T follicular helper cell (primary cell): ENCODE results near the gene PRPF18.

Experiments
- DNase-seq: peaks from one replicate; pipeline ENCODE4 v3.0.0-alpha.2; 2020; ENCODE audit warnings: low read depth

Gene PRPF18

GRCh38 chr10:13642293-13642692 lies 55.5 kb downstream of the PRPF18 start:
- DNase-seq = no peak

DNA sequence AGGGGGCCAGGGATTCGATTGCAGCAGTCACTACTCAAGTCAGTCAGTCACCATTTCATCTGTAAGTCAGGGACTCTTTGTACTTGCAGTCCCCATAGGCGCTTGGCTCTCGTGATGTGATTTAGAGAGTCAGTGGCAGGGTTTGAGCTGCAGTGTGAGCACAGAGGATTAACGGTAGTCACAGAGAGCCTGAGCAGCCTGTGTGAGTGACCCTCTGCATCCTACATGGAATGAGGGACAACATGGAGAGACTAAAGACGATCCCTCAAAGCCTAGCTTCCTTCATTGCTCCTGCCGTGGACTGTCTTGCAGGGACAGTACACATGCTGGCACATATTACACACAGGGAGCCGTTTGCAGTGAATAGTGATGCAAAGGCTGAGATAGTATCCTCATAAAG lies 56.3 kb downstream of the PRPF18 start:
- no peak for DNase-seq

DNA sequence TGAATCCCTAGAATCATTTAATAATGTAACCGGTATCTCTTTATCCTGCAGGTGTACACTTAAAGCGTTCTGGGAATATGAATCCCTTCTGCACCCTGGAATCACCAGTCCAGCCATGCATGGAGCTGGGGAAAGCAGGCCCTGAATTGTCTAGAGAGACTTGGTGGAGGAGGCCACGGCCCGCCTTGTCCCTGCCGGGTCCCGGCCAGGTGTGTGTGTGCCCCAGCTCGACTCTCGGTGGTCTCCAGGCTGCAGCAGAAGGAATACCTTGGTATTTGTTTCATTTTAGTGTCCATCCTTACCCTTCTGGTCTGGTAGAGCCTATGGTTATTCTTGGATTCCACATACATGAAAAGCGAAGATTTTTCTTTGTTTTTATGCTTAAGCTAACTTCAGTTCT lies 58.1 kb downstream of the PRPF18 start:
- no peak for DNase-seq

GRCh38 chr10:13648425-13648824 lies 61.7 kb downstream of the PRPF18 start:
- no peak for DNase-seq

GRCh38 chr10:13649844-13650520 lies 63.2 kb downstream of the PRPF18 start:
- DNase-seq = no peak

DNA sequence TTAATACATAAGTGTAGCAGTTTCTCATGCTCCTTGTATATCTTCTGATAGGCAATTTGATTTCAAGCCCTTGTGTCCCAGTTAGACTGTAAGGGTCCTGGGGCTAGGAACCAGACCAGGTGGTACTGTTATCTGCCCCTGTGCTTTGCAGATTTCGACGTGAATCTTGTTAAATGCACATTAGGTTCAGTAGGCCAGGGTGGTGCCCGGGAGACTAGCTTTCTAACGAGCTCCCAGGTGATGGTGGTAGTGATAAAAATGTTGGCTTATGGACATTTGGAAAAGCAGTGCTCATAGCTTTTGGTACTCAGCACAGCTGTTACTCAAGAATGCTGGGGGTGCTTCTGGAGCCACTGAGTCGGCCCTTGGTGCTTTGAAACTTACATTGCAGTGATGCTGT lies 64.2 kb downstream of the PRPF18 start:
- DNase-seq = no peak

- DNase-seq = no peak
Observed at GRCh38 chr10:13651969-13652720, 65.4 kb downstream of the PRPF18 start.

GRCh38 chr10:13652860-13653259 lies 66.1 kb downstream of the PRPF18 start:
- DNase-seq = no peak

- DNase-seq = no peak
Observed at GRCh38 chr10:13654118-13654830, 67.5 kb downstream of the PRPF18 start.

GRCh38 chr10:13654846-13655245 lies 68.1 kb downstream of the PRPF18 start:
- no peak for DNase-seq

DNA sequence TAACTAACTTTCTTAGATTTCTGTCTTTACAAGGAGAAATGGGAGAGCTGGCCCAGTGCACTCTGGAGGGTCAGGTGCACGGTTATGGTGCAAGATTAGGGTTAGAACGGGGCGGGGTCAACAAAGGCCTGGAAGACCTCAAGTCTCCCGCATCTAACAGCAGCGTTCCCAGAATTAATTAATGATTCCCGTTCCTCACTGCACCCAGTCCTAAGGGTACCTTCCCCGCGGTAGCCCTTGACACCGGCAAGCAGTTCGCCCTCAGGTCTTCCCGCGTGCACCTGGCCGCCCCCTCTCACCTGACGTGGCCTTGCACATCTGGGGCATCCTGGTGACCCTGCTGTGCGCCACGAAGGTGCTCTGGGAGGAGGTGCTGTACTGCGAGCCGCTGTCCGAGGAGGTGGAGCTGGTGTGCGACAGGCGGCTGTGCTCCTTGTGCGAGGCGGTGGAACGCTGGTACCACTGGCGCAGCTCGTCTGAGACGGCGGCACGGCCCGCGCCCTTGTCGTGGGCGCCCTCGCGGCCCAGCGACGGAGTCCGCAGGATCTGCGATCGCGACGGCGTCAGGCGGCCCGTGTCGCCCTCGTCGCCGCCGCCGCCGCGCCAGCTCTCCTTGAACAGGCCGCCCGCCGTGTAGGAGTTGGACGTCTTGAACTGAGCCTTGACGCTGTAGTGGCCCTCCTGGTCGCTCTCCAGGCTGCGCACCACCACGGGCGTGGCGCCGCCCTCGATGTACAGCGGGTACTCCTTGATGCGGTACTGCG lies 69.8 kb downstream of the PRPF18 start:
- no peak for DNase-seq

DNA sequence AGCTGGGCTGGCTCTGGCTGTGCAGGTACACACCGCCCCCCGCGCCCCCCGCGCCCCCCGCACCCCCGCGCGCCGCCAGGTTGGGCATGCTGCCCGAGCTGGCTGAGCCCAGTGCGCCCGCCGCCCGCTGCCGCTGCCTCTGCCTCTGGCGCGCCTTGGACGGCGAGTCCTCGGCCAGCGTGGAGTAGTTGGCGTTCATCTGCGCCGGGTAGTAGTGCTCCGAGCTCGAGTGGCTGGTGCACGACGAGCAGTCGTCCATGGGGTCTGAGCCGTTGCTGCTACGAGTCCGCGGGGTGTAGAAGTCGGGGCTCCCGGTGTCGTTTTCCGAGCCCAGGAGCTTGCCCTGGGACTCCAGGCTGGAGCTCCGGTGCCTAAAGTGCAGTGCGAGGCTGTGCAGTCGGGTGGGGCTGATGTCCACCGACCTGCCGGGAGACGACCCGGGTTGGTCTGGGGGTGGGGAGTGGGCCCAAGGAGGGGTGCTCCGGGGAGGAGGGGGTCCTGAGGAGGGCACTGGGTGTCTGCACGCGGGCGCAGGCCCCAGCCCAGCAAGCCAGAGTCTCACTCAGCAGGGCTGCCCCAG lies 70.4 kb downstream of the PRPF18 start:
- no peak for DNase-seq

- no peak for DNase-seq
Observed at GRCh38 chr10:13658264-13658663, 71.5 kb downstream of the PRPF18 start.

DNA sequence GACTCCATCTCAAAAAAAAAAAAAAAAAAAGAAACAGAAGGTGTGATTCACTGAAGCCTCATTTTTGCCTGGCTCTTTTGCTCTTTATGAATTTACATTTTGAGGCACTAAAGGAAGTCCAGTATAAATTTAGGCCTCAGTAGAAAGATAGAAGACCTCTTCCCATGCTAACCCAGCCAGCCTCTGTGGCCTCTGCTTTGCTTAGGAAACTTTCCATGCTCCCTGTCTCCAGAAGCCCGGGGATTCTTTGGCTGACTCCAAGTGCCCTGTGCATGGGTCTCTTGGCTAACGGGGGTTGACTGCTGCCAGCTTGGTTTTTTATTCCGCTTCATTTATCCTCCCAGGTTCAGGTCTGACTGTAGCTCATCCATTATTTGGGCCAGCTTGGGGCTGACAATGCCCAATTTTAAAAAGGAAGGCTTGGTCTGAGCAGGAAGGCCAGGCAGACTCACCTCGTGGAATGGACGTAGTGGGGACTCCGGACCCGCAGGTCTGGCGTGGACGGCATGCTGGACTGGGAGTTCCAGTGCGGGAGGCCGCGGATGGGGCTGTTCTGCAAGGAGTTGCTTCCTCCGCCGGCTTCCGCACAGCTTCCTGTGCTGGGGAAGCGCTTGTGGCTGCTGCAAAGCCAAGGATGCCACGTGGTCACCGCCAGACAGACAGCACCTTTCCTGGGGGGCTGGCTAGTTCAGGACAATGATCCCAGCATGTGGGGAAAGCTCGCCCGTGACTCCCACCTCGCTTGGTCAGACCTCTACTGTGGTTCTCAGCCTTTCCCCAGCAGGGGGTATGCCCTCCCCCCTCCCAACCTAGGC lies 72.3 kb downstream of the PRPF18 start:
- DNase-seq = no peak

DNA sequence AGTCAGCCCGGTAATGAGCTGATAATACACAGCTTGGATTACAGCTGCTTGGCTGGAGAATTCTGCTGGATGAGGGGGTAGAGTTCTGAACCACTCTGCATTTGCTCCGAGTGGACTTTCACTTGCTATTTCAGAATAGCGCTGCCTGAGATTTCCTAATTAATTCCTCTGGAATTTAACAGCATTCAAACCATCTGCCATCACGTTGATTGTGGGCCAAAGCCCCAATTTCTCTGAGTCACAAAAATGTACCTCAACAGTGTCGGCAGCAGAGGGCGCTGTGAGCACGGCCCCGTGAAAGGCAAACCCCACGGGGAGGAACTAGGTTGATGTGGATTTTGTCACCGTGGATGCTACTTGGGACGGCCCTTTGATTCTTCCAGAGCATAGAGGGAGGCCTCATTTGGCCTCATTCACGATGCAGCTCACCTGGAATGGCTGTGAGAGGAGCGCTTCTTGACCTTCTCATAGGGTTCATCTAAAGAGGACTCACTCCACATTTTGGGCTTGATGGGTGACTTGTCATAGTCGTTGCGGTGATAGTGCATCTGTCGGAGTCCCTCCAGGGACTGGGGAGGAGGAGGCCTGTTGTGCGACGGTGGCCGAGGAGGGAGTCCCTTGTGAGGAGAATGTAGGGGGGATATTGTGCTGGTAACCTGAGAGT lies 73.3 kb downstream of the PRPF18 start:
- DNase-seq = peak; percentile 52

DNA sequence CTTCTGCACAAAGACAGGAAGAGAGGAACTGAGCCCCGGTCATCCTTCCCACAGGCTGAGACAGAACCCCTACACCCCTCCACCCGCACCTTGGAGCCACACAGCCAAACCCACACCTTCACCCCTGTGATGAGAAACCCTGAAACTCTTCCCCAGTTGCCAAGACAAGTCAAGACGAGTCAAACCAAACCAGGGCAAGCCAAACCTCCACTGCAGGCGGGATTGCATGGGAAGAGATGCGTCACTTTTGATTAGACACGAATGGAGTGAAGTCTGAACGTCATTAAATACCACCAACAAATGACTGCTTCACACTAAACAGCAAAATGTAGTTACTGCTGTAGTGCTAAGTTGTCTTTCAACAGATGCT lies 73.8 kb downstream of the PRPF18 start:
- no peak for DNase-seq

GRCh38 chr10:13661256-13661655 lies 74.5 kb downstream of the PRPF18 start:
- no peak for DNase-seq

- no peak for DNase-seq
Observed at GRCh38 chr10:13665516-13666262, 78.9 kb downstream of the PRPF18 start.

DNA sequence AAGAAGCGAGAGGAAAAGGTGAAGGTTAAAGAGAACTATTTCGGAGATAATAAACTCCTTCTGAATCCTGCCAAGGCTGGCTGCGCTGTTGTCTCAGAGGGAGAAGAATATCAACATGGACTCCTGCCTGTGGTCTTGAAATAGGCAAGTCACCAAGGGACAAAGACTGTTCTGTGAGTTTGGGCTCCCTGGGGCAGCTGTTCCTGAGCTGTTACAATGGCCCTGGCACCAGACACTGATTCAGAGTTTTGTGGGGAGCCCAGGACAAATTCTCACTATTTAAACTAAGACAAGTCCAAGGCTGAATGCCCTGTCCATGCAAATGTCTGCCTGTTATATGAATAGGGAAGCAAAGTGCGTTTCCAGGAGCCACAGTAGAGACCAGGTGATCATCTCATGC lies 81.4 kb downstream of the PRPF18 start:
- no peak for DNase-seq
